Astrocyte of the spinal cord (primary cell): ENCODE results near the gene RNF4.

Experiments used
- DNase-seq: peaks from one replicate; pipeline ENCODE4 v3.0.0; 2011; ENCODE audit warnings: low read depth, low spot score
- H3K4me3 ChIP-seq: 2 replicates; pipeline ENCODE4 v1.5.1; 2011; ENCODE audit warnings: low read depth, mild to moderate bottlenecking, low read length, moderate library complexity
- in situ Hi-C: cut with HindIII; loops from 2 replicates; pipeline ENCODE4 v1.10.0; 2017; ENCODE audit warnings: low sequenced_read_pairs
- TF ChIP-seq, protein P1 (sequence below): IDR thresholded peaks from 2 replicates; pipeline ENCODE4 v1.5.1; 2012; ENCODE audit warnings: low read depth, mild to moderate bottlenecking, low read length, inconsistent platforms

The RNF4 gene

DNA sequence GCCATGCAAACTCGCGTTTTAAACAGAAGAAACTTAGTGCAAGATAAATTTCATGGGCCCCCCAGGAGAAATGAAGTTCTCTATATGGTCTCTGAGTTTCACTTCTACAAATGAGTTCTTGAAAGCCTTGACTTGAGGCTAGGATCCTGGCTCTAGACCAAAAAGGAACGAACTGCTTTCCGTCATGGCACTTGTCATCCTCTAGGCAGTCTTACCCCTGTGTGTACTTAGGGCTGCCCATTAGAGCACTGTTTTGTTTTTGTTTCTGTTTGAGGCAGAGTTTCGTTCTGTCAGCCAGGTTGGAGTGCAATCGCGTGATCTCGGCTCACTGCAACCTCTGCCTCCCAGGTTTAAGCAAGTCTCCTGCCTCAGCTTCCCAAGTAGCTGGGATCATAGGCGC, 29.0 kb downstream of the RNF4 start:
- no peak overlapping the region for H3K4me3 ChIP-seq
- TF ChIP-seq, protein P1, sequence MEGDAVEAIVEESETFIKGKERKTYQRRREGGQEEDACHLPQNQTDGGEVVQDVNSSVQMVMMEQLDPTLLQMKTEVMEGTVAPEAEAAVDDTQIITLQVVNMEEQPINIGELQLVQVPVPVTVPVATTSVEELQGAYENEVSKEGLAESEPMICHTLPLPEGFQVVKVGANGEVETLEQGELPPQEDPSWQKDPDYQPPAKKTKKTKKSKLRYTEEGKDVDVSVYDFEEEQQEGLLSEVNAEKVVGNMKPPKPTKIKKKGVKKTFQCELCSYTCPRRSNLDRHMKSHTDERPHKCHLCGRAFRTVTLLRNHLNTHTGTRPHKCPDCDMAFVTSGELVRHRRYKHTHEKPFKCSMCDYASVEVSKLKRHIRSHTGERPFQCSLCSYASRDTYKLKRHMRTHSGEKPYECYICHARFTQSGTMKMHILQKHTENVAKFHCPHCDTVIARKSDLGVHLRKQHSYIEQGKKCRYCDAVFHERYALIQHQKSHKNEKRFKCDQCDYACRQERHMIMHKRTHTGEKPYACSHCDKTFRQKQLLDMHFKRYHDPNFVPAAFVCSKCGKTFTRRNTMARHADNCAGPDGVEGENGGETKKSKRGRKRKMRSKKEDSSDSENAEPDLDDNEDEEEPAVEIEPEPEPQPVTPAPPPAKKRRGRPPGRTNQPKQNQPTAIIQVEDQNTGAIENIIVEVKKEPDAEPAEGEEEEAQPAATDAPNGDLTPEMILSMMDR = no peak
- DNase-seq = no peak
- in situ Hi-C loops = no loop called here

DNA sequence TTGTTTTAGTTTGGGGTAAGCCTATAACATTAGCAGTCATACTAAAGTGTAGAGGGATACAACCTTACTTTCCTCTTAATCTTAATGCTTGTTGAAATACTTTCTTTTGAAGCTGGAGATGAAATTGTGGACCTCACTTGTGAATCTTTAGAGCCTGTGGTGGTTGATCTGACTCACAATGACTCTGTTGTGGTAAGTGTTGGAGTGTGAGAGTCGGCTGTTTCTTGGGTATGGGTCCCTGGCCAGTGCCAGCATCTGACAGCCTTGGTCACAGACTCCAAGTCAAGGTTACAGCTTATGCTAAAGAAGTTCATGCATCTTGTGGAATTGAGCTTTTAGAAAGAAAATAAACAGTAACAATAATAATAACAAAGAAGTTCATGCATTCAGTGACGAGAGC, 31.6 kb downstream of the RNF4 start:
- no peak overlapping the region for H3K4me3 ChIP-seq
- TF ChIP-seq, protein P1 = no peak
- in situ Hi-C loops = no loop called here
- DNase-seq = peak; percentile 32

DNA sequence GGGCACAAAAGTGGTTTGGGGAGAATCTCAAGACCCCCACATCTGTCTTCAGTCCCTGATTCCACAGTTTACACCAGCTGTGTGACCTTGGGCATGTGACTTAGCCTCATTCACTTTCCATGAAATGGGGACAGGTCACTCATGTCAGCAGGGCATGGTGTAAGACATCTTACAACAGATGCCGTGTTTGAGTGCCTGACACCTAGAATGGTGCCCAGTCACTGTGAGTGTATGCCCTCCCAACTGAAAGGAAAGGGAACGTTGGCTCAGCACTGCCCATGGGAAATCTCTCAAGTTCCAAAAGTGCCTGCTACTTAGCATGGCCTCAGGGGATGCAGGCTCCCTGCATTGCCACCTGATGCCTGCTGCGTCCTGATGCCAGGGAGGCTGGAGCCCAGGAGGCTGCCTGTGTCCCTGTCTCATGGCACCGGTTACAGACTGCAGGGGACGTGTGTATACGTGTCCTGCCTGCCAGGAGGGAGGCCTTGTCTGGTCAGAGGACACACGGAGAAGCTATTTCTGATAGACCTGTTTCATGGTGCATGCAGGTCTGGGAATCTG, 32.2 kb downstream of the RNF4 start:
- TF ChIP-seq, protein P1 = no peak
- no peak overlapping the region for H3K4me3 ChIP-seq
- DNase-seq = no peak
- in situ Hi-C loops = no loop called here

DNA sequence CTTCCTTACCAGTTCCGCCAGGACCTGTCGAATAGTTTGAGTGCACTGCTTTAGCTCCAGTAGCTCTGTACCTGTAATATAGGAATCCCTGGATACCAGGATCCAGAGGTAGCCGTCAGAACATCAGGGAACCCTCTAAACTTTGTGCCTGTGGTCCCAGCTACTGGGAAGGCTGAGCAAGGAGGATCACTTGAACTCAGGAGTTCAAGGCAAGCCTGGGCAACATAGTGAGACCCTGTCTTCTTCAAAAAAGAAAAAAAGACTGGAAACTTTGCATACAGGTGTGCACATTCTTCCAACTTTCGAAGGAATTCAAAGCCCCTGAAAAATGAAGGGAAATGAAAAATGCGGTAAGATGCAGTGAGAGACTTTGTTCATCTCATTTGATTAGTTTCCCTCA, 34.9 kb downstream of the RNF4 start:
- no peak overlapping the region for H3K4me3 ChIP-seq
- in situ Hi-C loops = no loop called here
- DNase-seq = no peak
- TF ChIP-seq, protein P1 = no peak

DNA sequence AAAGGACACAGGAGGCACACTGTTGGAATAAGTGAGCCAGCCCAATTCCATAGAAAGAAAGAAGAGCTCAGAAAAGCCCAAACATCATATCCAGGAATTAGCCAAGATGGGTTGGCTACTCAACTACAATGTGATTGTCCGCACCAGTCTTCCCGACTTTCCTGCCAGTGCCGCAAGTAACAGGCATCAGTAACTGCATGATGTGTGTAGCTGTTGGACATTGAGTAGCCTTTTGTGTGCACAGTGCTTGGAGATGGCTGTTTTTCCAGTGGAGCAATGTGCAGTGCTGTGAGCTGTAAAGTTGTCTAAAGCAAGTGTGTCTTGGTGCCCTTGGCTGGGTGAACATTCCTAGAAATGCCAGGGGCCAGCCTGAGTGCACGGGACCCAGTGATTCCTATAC, 38.4 kb downstream of the RNF4 start:
- in situ Hi-C loops = no loop called here
- DNase-seq = no peak
- no peak overlapping the region for H3K4me3 ChIP-seq

DNA sequence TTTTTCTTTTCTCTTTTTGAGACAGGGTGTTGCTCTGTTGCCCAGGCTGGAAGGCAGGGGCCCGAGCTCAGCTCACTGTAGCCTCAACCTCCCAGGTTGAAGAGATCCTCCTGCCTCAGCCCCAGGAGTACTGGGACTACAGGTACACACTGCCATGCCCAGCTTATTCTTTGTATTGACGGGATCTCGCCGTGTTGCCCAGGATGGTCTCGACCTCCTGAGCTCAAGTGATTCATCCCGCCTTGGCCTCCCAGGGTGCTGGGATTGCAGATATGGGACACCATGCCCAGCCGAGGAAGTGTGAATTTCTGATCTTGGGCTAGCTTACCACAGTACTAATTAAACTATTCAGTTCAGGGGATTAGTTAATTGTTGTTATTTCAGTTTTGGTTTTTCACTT, 38.9 kb downstream of the RNF4 start:
- no peak for DNase-seq
- TF ChIP-seq, protein P1 = no peak
- H3K4me3 ChIP-seq = no peak overlapping the region
- in situ Hi-C loops = no loop called here

More for the DNA sequence above, 38.4 kb downstream of the RNF4 start:
- TF ChIP-seq, protein P1 = no peak
